ENCODE measurements around the gene SNX5. TPM values are rescaled to one million over a fixed set of nuclear protein-coding genes. Genes with fewer than 3 reads are reported as not detected.

The SNX5 gene
- total and polyA plus RNA-seq, 2 of the 13 experiments (the other 11 are each of a cell fraction or from before 2014, with no cell fraction given), result 664 to 1,040 TPM

DNA sequence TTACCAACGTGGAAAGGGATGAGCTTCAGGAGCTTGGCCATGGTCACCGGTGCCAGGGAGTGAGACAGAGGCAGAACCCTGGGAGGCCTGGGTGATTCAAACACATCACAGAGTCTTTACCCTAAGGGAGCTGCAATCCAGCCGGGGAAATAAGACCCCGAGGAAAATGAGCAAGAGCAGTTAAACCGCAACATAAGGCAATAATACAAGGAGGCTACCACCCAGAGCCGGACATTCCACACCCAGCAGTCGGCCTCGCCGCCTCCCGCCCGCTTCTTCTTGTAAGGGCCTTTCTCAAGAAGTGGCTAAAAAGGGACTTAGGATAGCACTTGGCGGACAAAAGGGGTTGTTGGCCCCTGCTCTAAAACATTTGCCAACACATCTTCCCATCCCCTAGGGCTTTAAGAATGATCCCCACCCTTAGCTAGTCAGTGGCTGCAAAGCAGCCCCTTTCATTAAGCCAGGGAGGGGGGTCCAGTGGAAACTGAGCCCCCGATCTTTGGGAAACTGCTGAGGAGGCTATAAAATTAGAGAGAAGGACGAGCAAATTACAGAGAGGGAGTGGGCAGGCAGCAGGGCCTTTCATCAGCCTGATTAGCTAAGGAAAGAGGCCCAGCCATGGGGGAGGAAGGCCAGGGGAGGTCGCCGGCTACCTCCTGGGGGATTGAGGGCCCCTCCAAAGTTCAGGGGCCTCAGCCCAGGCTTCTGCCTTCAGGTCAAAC is 34.3 kb downstream of the SNX5 start (continued):
- TF ChIP-seq ZFP36L1 (CRISPR knock-in tag; IDR thresholded peaks at IDR 0.05), result no peak
- no peak for TF ChIP-seq HES4 (CRISPR knock-in tag; IDR thresholded peaks at IDR 0.05; ENCODE audit: borderline replicate concordance)
- TF ChIP-seq RORA (CRISPR knock-in tag; IDR thresholded peaks at IDR 0.05), result 0 out of 2 replicates have a peak, but pooled peaks have one; percentile 40
- TF ChIP-seq GTF2F1 (IDR thresholded peaks at IDR 0.05; ENCODE audit: low read length), result no peak
- TF ChIP-seq, protein P1, sequence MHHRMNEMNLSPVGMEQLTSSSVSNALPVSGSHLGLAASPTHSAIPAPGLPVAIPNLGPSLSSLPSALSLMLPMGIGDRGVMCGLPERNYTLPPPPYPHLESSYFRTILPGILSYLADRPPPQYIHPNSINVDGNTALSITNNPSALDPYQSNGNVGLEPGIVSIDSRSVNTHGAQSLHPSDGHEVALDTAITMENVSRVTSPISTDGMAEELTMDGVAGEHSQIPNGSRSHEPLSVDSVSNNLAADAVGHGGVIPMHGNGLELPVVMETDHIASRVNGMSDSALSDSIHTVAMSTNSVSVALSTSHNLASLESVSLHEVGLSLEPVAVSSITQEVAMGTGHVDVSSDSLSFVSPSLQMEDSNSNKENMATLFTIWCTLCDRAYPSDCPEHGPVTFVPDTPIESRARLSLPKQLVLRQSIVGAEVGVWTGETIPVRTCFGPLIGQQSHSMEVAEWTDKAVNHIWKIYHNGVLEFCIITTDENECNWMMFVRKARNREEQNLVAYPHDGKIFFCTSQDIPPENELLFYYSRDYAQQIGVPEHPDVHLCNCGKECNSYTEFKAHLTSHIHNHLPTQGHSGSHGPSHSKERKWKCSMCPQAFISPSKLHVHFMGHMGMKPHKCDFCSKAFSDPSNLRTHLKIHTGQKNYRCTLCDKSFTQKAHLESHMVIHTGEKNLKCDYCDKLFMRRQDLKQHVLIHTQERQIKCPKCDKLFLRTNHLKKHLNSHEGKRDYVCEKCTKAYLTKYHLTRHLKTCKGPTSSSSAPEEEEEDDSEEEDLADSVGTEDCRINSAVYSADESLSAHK (CRISPR knock-in tag; IDR thresholded peaks at IDR 0.05; ENCODE audit: borderline replicate concordance), result no peak
- no peak for TF ChIP-seq ZNF235 (CRISPR knock-in tag; IDR thresholded peaks at IDR 0.05; ENCODE audit: borderline replicate concordance)
- no peak for TF ChIP-seq ZFP1 (CRISPR knock-in tag; IDR thresholded peaks at IDR 0.05)
- 0 out of 2 replicates have a peak, but pooled peaks have one; percentile 21 for TF ChIP-seq POGK (CRISPR knock-in tag; conservative IDR thresholded peaks at IDR 0.05)
- no peak for TF ChIP-seq LCORL (IDR thresholded peaks at IDR 0.05)
- 0 out of 2 replicates have a peak, but pooled peaks have one; percentile 13 for TF ChIP-seq LCORL (CRISPR knock-in tag; IDR thresholded peaks at IDR 0.05)
- TF ChIP-seq ZNF883 (CRISPR knock-in tag; IDR thresholded peaks at IDR 0.05; ENCODE audit: not compliant biosample characterization), result peak; percentile 22
- TF ChIP-seq TBP (CRISPR knock-in tag; IDR thresholded peaks at IDR 0.05), result no peak
- no peak for TF ChIP-seq ONECUT2 (CRISPR knock-in tag; IDR thresholded peaks at IDR 0.05)
- no peak for TF ChIP-seq CBX1 (IDR thresholded peaks at IDR 0.05; ENCODE audit: low read depth)
- 0 out of 2 replicates have a peak, but pooled peaks have one; percentile 0 for TF ChIP-seq RARA (CRISPR knock-in tag; IDR thresholded peaks at IDR 0.05)
- TF ChIP-seq ZNF331 (CRISPR knock-in tag; IDR thresholded peaks at IDR 0.05), result 0 out of 2 replicates have a peak, but pooled peaks have one; percentile 2
- TF ChIP-seq ZNF34 (CRISPR knock-in tag; IDR thresholded peaks at IDR 0.05; ENCODE audit: borderline replicate concordance), result no peak
- TF ChIP-seq ZFYVE20 (CRISPR knock-in tag; IDR thresholded peaks at IDR 0.05; ENCODE audit: borderline replicate concordance, low read depth), result no peak
- TF ChIP-seq, protein P2, sequence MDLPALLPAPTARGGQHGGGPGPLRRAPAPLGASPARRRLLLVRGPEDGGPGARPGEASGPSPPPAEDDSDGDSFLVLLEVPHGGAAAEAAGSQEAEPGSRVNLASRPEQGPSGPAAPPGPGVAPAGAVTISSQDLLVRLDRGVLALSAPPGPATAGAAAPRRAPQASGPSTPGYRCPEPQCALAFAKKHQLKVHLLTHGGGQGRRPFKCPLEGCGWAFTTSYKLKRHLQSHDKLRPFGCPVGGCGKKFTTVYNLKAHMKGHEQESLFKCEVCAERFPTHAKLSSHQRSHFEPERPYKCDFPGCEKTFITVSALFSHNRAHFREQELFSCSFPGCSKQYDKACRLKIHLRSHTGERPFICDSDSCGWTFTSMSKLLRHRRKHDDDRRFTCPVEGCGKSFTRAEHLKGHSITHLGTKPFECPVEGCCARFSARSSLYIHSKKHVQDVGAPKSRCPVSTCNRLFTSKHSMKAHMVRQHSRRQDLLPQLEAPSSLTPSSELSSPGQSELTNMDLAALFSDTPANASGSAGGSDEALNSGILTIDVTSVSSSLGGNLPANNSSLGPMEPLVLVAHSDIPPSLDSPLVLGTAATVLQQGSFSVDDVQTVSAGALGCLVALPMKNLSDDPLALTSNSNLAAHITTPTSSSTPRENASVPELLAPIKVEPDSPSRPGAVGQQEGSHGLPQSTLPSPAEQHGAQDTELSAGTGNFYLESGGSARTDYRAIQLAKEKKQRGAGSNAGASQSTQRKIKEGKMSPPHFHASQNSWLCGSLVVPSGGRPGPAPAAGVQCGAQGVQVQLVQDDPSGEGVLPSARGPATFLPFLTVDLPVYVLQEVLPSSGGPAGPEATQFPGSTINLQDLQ (CRISPR knock-in tag; IDR thresholded peaks at IDR 0.05), result 0 out of 2 replicates have a peak, but pooled peaks have one; percentile 33
- no peak for TF ChIP-seq SKI (IDR thresholded peaks at IDR 0.05; ENCODE audit: partially characterized antibody)
- 0 out of 2 replicates have a peak, but pooled peaks have one; percentile 15 for TF ChIP-seq IRF2 (CRISPR knock-in tag; IDR thresholded peaks at IDR 0.05)
- no peak for TF ChIP-seq SUZ12 (IDR thresholded peaks at IDR 0.05; ENCODE audit: low read depth, low read length)
- no peak for TF ChIP-seq HOXD1 (CRISPR knock-in tag; IDR thresholded peaks at IDR 0.05)
